ENCODE results near the gene HAP1.

DNA sequence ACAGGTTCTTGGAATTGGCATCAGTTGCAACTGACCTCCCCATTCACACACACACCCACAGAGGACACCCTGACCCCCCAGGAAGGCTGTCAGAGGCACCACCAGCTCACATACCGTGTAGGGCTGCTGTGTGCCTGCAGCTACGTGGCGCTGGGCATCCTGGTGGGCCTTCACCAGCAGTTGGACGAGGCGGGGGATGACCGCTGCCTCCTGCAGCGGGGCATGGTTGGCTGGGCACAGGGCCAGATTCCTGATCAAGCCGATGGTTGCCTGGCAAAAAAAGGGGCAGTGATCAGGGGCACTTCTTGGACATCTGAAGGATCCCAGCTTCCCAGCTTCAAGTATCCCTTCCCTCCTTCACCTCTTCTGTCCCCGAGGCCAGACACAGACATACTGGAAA, 24.2 kb upstream of the HAP1 start:
- TF ChIP-seq, protein P1, sequence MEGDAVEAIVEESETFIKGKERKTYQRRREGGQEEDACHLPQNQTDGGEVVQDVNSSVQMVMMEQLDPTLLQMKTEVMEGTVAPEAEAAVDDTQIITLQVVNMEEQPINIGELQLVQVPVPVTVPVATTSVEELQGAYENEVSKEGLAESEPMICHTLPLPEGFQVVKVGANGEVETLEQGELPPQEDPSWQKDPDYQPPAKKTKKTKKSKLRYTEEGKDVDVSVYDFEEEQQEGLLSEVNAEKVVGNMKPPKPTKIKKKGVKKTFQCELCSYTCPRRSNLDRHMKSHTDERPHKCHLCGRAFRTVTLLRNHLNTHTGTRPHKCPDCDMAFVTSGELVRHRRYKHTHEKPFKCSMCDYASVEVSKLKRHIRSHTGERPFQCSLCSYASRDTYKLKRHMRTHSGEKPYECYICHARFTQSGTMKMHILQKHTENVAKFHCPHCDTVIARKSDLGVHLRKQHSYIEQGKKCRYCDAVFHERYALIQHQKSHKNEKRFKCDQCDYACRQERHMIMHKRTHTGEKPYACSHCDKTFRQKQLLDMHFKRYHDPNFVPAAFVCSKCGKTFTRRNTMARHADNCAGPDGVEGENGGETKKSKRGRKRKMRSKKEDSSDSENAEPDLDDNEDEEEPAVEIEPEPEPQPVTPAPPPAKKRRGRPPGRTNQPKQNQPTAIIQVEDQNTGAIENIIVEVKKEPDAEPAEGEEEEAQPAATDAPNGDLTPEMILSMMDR (IDR thresholded peaks at IDR 0.05) = no peak
- no peak for TF ChIP-seq EZH2phosphoT487 (IDR thresholded peaks at IDR 0.05)
- TF ChIP-seq EZH2 (IDR thresholded peaks at IDR 0.05) = no peak
